HG02840 (cell line): ENCODE measurements around the gene ACTN4.

Experiments used
- ATAC-seq: cut with Tn5 transposase; IDR thresholded peaks from one replicate; pipeline ENCODE4 v1.9.1; 2021; ENCODE audit warnings: mild to moderate bottlenecking, moderate library complexity, moderate number of reproducible peaks; ENCODE audit not compliant: unreplicated experiment, low FRiP score

The ACTN4 gene

DNA sequence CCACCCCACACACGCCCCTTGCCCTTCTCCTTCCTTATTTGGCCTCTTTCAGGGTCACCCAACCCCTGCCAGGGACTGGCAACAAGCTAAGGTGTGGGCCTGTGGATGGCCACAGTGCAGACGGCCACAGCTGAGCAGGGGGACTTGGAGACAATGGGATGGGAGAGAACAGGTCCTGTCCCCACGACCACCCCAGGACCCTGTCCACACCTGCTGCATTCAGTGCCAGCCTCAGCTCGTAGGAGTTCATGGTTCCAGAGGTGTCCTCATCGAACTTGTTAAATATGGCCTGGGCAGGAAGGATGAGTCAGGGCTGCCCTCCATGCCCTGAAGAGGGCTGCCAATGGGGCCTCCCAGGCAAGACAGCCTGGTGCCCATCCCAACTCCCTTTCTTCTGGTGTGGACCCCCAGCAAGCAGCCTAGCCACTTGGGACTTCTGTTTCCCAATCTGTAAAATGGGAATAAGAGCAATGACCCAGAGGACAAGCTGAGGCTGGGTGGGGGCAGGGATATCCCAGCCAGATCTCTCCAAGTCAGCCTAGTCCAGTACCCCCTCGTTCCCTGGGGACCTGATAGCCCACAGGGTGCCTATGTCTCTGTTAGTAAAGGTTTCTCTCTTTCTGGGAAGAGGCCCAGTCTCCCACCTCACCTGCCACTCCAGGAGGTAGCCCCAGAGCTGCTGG, 86.2 kb downstream of the ACTN4 start:
- ATAC-seq: no peak

DNA sequence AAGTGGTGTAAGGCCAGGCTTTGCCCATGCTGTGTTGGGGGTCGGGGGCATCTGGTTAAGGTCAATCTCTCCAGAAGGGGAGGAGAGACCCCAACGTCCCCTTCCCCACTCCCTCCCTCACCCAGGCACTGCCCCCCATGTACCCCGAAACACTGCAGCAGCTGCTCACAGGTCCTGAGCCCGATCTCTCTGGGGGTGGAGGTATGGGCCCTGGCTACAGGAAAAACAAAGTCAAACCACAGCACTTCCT, 86.7 kb downstream of the ACTN4 start:
- ATAC-seq: no peak

DNA sequence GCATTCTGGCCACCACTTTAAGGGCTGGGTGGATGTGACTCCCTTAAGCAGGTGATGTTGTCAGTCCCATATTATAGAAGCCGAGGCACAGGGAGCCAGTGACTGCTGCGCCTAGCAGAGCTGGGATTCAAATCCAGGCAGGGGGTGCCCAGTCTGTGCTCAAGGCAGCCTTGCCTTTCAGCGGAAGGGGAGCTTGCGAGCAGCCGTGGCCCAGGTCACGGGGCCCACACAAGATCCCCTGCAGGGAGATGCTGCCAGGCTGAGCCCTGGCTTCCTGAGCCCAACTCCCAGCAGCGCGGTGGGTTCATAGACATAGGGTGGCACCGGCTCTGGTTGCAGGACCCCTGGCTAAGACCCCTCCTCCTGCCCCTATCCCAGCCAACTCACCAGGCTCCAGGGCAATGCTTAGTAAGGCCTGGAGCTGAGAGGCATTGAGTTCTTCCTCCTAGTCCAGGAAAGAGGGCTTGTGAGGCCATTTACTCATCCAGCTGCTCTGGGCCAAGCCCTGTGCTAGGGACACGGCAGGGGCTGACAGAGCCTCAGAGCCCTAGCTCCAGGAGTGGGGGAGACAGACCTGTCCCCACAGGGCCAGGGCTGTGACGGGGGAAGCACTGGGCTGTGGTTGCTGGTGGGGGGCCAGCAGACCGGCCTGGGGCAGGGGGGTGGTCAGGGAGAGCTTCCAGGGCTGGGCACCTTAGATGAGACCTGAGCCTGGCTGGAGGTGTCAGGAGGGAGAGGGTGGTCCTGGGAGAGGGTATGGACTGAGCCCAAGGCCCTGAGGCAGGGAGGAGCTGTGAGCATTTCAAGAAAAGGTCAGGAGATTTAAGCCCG, 87.2 kb downstream of the ACTN4 start:
- ATAC-seq: no peak

DNA sequence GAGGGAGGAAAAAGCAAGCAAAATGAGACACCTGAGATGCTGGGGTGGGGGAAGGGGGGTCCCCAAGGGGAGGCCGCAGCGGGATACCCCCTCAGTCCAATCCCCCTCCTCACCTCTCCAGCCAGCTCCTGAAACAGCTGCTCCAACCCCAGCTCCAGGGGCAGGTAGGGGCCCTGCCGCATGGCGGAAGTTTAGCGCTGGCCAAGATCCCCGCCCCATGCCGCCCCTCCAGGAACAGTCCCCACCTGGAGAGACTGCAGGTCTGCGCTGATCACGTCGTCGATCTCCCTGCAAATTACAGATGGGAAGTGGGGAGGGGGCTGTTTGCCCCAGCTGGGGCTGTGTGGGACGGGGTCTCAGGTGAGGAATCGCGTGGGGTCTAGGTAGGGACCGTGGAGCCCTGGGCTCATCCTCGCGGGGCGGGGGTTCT, 87.8 kb downstream of the ACTN4 start:
- no peak for ATAC-seq

DNA sequence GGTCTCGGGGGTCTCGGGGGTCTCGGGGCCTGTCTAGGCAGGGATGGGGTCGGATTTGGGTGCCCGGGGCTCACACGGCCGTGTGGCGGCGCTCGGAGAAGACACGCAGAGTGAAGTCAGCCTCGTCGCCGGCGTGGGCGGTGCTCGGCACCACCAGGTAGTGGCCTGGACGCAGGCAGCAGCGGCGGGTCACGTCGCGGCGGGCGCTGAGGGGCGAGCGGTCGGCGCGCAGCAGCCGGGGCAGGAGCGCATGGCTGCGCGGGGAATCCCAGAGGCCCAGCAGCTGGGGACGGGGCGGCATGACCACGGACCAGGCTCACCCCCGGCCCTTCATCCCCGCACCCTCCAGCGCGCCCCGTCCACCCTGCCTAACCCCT, 88.6 kb downstream of the ACTN4 start:
- no peak for ATAC-seq

DNA sequence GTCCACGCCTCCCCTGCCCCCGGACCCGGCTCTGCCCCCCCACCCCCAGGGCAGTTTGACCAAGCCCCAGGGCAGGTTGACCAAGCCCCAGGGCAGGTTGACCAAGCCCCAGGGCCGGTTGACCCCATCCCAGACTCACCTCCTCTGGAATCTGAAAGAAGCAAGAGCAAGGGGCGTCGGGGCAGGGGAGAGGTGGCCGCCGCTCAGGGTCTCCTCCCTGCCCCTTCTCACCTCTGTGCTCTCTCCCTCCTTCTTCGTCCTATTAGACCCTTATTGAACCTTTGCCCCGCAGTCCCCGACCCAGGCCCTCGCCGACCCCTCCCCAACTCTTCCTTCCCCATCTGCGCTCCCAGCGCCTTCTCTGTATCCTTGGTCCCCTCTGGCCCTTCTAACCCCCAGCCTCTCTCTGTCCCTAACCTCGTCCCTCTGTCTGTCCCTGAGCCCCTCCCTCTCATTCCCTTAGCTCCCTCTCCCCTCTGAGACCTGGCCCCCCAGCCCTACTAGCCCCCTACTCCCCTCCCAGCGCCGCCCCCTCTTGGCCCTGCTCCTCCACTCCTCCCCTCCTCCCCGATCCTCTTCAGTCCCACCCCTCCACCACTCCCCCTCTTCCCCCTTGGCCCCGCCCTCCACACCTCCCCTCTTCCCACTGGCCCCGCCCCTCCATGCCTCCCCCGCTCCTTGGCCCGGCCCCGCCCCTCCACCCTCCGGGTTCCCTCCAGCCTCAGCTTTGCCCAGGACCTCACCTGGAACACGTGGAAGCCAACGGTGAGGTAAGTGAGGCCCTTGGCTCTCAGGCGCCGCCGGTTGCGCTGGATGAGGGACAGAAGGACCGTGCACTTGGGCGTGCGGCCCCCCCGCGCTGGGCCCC, 89.2 kb downstream of the ACTN4 start:
- no peak for ATAC-seq

DNA sequence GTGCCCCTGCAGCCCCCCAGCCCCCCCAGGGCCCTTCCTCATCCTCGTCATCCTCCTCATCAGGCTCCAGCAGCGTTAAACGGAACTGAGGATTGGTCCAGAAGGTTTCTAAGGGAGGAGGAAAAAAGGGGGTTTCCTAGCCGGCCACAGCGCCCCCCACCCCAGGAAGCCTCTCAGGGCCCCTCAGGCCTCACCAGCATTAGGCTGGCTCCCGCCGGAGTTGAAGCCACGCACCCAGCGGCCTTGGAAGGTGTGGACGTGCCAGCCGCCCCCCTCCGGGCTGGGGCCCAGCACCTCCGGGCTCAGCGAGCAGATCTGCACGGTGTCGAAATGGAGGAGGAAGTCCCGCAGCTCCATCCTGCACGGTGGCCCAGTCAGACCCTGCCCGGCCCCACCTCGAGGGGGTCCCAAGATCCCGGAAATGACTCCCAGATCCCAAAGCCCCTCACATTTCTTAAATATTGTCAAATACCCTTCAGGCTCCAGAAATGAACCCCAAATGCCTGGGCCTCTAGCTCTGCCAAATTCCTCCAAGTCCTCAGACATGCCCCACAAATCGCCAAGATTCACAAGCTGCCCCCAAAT, 89.9 kb downstream of the ACTN4 start:
- no peak for ATAC-seq

DNA sequence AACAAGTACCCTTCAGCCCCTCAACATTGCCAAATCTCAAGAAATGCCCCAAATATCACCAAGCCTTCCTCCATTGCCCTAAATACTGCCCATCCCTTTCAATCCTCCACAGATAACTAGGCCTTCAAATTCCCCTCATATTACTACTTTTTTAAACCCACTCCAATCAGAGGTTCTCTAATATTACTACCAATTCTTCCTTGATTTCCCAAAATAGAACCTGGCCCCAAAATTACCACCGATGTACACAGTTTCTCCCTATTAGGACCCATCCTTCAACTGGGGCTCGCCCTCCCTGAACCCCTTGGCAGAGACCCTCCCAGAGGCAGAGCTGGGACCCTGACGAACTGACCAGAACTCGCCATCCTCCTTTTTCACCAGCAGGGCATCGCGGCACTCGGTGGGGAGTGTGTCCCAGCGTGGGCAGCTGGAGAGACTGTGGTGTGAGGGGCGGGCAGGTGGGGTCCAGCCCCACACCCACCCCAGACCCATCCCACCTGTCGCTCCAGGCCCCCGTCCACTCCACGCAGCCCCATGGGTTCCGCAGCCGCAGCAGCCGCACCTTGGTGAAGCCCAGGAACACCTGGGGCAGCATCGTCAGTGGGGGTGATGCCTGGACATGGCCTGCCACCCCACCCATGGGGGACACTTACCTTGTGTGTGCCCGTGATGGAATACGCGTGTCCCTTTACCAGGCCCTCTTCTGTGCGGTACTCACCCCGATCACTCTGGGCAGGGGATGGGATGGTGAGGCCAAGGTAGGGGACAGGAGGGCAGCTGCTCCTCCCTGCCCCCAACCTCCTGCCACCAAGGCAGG, 90.7 kb downstream of the ACTN4 start:
- ATAC-seq: no peak

DNA sequence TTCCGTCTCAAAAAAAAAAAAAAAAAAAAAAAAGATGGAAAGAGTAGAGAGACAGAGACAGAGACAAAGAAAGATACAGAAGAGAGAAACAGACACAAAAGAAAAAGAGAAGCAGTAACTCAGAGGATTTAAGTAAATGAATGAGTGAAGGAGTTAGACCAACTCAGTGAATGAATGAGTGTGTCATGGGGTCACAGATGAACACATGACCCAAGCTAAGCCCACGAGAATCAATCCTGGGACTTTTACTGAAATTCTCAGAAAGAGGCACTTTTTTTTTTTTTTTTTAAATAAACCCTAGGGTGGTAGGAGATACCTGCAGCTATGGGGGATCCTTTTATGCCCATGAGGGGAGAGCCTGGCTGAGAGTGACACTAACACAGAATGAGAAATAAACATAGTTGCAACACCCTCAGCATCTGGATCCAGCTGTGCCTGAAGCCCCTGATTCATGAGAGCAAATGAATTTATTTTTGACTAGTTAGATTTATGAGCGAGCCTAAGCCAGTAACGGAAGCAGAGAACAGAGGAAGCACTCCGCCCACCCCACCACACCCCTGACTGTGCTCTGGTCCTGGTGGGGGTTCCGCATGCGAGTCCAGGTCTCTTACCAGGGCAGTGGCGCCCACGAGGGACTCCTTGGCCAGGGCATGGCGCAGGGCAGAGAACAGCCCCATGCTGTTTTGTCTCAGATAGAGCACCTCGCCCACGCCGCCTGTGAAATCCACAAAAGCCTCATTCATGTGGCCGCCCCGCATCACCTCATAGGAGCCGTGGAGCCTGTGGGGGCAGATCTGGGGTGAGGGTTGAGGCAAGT, 92.2 kb downstream of the ACTN4 start:
- ATAC-seq: no peak

DNA sequence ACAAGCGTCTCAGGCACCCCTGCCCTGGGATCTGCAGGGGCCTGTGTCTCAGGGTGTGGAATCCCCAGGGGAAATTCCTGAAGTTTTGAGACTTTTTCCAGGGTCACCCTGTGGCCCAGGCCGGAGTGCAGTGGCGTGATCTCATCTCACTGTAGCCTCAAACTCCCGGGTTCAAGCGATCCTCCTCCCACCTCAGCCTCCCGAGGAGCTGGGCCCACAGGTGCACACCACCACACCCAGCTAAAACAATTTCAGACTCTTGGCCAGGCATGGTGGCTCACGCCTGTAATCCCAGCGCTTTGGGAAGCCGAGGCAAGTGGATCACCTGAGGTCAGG, 92.8 kb downstream of the ACTN4 start:
- ATAC-seq: no peak

DNA sequence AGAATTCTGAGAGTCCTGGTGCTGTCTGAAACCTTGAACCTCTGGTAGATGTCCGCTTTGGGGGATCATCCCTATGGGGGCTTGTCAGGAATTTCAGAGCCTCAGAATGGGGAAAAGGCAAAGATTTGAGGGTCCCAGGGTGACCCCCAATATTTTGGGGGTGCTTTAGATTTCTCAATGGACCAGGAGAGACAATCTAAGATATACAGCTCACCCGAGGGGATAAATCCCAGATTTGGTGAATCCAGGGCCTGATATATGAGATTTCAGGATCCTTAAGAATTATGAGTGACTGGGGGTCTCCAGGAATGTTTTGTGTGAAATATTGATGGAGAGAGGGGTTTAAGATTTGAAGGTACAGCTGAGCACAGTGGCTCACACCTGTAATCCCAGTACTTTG, 93.5 kb downstream of the ACTN4 start:
- no peak for ATAC-seq

DNA sequence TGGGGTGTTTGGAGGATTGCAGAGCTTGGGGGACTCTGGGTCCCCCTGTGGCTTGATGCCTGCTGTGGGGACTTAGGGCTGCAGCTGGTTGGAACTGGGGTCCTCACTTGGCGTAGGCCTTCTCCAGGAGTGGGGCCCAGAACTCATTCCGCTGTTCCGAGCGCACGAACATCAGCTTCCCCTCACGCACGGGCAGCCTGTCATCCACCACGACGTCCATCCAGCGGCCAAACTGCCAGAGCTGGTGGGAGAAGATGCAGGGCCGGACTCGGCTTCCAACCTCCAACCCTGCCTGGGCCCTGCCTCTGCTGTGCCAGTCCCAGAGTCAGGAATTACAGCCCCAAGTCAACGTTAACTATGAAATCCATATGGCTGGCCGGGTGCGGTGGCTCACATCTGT, 94.2 kb downstream of the ACTN4 start:
- no peak for ATAC-seq

DNA sequence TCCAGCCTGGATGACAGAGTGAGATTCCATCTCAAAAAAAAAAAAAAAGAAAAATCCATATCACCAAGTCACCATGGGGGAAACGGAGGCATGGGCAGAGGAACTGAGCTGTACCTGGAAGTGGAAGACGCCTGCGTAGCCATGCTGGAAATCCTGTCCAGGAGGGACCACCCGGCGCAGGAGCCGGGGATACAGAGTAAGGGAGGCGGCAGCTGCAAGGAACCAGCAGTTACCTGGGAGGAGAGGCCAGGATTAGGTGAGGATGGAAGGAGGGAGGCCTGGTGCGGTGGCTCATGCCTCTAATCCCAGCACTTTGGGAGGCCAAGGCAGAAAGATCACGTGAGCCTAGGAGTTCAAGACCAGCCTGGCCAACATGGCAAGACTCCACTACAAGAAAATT, 94.8 kb downstream of the ACTN4 start:
- no peak for ATAC-seq

DNA sequence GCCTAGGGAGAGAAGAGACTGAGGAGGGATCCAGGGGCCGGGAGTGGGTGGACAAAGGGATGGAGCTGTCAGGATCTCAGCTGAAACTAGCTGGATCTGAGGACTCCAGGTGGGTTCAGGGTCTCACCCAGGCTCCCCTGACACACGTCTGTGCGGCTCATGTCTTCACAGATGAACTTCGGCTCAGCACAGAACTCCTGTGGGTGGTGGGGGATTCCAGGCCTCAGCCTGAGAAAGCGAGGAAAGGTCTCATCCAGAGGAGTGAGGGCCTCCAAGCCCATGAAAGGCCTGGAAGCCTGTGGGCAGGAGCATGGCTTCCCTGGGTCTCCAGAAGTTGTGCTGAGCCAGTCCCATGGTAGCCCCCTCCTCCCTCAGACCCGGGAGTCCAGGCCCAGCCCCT, 95.5 kb downstream of the ACTN4 start:
- no peak for ATAC-seq

DNA sequence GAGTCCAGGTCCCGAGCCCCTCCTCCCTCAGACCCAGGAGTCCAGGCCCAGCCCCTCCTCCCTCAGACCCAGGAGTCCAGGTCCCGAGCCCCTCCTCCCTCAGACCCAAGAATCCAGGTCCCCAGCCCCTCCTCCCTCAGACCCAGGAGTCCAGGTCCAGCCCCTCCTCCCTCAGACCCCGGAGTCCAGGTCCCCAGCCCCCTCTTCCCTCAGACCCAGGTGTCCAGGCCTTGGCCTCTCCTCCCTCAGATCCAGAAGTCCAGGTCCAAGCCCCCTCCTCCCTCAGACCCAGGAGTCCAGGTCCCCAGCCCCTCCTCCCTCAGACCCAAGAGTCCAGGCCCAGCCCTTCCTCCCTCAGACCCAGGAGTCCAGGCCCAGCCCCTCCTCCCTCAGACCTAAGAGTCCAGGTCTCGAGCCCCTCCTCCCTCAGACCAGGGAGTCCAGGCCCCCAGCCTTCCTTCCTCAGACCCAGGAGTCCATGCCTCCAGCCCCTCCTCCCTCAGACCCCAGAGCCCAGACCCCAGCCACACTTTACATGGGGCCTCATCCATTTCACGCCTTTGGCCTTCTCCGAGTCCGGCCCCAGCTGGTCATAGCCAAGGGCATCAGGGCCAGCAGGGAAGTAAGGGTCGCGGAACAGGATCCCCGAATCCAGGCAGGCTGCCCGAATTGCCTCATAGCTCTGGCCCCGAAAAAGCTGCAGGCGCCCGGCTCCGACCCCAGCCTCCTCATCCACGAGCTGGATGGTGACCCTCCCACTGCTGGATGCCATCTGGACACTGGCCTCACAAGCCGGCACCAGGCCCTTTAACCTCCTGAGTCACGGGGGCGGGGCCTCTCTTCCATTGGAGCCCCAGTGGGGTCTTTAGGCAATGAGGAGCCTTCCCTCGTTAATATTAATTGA, 96.2 kb downstream of the ACTN4 start:
- no peak for ATAC-seq

DNA sequence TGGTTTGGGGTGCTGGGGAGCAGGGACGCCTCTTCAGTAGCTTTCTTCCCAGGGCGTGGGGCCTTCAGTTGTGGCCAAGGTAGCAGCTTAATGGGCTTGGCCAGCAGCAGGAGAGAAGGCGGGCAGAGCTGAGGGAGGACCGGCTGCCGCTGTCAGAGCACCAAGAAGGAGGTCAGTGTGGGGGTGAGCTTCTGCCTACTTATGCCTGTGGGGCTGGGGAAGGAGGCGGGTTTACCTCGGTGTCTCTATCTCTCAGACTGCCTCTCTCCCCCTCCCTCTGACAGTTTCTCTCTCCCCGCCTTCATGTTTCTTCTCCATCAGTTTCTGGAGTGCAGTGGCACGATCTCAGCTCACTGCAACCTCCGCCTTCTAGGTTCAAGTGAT, 96.8 kb downstream of the ACTN4 start, which contains the start of gene CAPN12:
Gene CAPN12 (minus strand): TSS at position 177 of the 384 bp plus-strand sequence. CDS start 309 bp downstream, outside the sequence.
- ATAC-seq: no peak

DNA sequence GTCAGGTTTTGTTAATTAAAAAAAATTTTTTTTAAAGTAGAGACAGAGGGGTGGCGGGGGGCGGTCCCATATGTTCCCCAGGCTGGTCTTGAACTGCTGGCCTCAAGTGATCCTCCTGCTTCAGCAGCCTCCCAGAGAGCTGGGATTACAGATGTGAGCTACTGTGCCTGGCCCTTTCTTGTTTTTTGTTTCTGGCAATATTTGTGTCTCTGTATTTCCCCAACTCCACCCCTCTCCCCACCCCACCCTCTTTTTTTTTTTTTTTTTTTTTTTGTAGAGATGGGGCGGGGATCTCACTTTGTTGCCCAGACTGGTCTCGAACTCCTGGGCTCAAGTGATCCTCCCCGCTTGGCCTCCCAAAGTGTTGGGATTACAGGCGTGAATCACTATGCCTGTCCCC, 97.4 kb downstream of the ACTN4 start:
- ATAC-seq: no peak

DNA sequence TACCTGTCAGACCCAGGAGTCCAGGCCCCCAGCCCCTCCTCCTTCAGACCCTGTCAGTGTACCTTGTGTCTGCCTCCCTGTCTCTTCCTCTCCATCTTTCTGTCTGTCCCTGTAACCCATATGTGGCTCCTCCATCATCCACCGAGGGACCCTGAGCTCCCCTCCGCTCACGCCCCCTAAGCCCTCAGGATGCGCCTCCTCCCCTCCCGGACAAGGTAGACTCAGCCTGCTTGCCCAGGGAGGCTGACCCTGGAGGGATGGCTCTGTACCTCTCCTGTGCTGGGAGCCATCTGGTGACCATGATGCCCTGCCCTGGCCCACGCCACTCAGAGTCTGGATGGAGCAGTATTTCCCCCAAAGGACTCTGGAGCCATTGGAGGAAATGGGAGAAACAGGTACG, 97.9 kb downstream of the ACTN4 start:
- no peak for ATAC-seq
